NCI-H2196 treated with DMSO at 0.1 percent for 48 hours (cell line): ENCODE results near the gene CALD1.

Experiments used
- DNase-seq: peaks from one replicate; lab custom pipeline; 2025; ENCODE audit not compliant: unreplicated experiment; lab: John Stamatoyannopoulos, UW

Gene CALD1

GRCh38 chr7:134856691-134857090 is 77.3 kb downstream of the CALD1 start:
- no peak for DNase-seq

- DNase-seq = no peak
These were observed 78.5 kb downstream of the CALD1 start for GRCh38 chr7:134857958-134858357.

GRCh38 chr7:134859783-134860182 is 80.3 kb downstream of the CALD1 start:
- DNase-seq = no peak

- DNase-seq = no peak
These were observed 85.8 kb downstream of the CALD1 start for GRCh38 chr7:134865001-134865845.

GRCh38 chr7:134866617-134867016 is 87.2 kb downstream of the CALD1 start:
- DNase-seq = no peak

- DNase-seq = no peak
These were observed 90.7 kb downstream of the CALD1 start for GRCh38 chr7:134870156-134870555.

GRCh38 chr7:134870781-134871180 is 91.3 kb downstream of the CALD1 start:
- DNase-seq = no peak

GRCh38 chr7:134873253-134873652 is 93.8 kb downstream of the CALD1 start:
- DNase-seq = no peak

GRCh38 chr7:134874407-134874806 is 95.0 kb downstream of the CALD1 start:
- no peak for DNase-seq

- DNase-seq = no peak
These were observed 96.4 kb downstream of the CALD1 start for GRCh38 chr7:134875867-134876266.

GRCh38 chr7:134878746-134879357 is 99.4 kb downstream of the CALD1 start:
- DNase-seq = no peak

GRCh38 chr7:134879815-134880475 is 100.5 kb downstream of the CALD1 start:
- no peak for DNase-seq

GRCh38 chr7:134882481-134882880 is 103.0 kb downstream of the CALD1 start:
- DNase-seq = no peak

- no peak for DNase-seq
These were observed 106.5 kb downstream of the CALD1 start for GRCh38 chr7:134885967-134886352.

GRCh38 chr7:134886353-134887057 is 107.1 kb downstream of the CALD1 start:
- DNase-seq = peak; percentile 50

GRCh38 chr7:134887523-134887922 is 108.1 kb downstream of the CALD1 start:
- DNase-seq = no peak

- DNase-seq = no peak
These were observed 108.8 kb downstream of the CALD1 start for GRCh38 chr7:134888141-134888740.

GRCh38 chr7:134890246-134891240 is 111.1 kb downstream of the CALD1 start:
- DNase-seq = no peak

- DNase-seq = no peak
These were observed 111.8 kb downstream of the CALD1 start for GRCh38 chr7:134891262-134891695.
